ENCODE results near the gene KLHL12.
A peak's percentile ranks its signal among the peaks of the same experiment; 100 is the strongest.

The KLHL12 gene

DNA sequence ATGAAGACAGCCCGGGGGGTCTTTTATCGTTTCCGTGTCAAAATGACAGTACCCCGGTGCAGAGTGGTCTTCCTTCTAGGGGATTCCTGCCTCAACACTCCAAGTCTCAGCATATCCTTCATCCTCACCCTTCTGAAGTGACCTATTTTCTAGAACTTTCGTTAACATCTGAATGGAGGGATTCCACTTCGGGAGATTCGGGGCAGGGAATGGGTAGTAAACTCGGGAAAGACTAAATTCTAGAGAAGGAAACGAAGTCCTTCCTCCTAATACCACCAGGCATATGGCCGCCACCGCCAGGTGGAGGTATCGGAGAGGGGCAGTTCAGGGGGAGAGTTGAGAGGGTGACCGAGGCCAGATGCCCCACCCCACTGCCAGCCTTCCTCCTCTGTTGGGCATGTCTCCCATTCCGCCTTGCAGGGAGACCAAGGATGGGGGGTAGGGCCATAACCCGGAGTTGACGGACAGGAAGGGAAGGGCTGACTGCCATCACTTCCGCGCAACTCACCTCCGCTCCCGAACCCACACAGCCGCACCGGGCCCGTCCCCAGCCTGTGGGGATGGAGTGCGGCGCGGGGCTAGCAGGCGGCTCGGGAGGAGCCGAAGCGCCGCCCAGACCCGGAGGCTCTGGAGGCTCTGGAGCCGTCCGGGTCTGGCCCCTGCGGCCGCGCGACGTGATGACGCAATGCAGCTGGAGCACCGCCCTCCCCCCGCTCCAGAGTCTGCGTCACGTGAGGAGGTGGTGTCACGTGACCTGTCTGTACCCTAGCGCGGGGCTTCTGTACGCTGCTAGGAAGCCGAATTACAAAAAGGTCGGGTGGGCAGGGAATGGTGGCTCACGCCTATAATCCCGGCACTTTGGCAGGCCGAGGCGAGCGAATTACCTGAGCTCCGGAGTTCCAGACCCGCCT, at the start of gene KLHL12:
TSS of gene KLHL12 (minus strand) at position 654 of the 911 bp plus-strand sequence. CDS start 2,072 bp downstream, outside the sequence.
- DNase-seq = peak; percentile 98

GRCh38 chr1:202976633-202977032, 49.6 kb upstream of the KLHL12 start:
- DNase-seq = peak; percentile 43

DNA sequence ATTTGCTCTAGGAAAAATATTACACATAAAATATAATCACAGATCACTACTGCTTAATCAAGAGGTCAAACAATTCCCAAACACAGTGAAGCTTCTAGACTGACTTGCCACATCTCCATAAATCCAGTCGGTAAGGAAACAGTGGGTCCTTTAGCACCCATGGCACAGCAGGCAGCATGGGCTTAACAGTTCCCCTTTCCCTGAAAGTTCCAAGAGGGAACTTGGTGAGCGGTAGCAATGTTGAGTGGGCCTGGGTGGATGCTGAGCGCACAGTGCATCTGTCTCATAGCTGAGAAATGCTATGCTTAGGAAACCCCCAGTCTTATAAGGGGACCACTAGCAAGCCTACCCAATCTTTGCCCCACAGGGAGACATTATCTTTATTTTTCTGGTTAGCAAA, 47.8 kb upstream of the KLHL12 start:
- DNase-seq = no peak

GRCh38 chr1:202972046-202972445, 45.0 kb upstream of the KLHL12 start:
- no peak for DNase-seq

DNA sequence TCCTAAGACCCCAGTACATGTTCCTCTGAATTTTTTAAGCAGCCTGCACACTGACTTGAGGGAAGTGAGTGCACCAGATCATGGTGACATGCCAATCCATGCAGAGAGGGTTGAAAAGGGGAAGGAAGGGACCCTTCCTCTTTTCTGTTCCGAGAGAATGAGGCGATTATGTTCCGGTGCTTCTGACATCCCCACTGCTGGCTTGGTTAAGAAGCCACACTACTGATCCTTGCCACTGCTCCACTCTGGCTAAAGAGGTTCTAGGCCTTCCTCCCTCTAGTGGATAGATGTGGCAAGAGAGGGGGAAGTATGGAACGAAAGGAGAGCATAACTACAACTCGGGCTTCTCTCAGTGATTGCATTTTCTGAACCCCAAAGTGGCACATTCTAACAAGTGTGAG, 41.9 kb upstream of the KLHL12 start:
- peak; percentile 88 for DNase-seq

DNA sequence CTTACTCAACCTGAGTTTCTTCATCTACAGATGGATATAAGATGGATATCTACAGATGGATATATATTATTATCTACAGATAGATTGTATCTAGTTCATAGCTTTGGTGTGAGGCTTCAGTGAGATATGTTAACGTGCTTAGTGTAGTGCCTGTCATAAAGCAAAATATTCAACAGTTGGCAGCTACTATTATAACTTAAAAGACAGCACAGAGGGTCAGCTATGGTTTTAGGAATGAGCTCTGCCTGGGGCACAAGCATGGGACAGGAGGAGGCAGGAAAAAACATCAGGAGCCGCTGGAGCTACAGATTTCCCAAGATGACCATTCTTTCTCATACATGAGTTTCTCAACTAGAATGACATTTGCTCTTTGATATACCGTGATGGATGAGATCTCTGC, 41.3 kb upstream of the KLHL12 start:
- no peak for DNase-seq

GRCh38 chr1:202967684-202968281, 40.7 kb upstream of the KLHL12 start:
- DNase-seq = peak; percentile 59

GRCh38 chr1:202966006-202966898, 39.2 kb upstream of the KLHL12 start:
- no peak for DNase-seq

- no peak for DNase-seq
Measured at GRCh38 chr1:202965422-202965821, 38.4 kb upstream of the KLHL12 start.

- no peak for DNase-seq
Measured at GRCh38 chr1:202964791-202965410, 37.9 kb upstream of the KLHL12 start.

- no peak for DNase-seq
Measured at GRCh38 chr1:202961220-202961880, 34.3 kb upstream of the KLHL12 start.

GRCh38 chr1:202959276-202959620, 32.2 kb upstream of the KLHL12 start:
- no peak for DNase-seq

- DNase-seq = no peak
Measured at GRCh38 chr1:202958544-202959275, 31.7 kb upstream of the KLHL12 start.

- DNase-seq = peak; percentile 94
Measured at GRCh38 chr1:202957733-202958543, 30.9 kb upstream of the KLHL12 start, which contains the start of gene ADIPOR1. Gene ADIPOR1, minus strand, starts transcription at chr1:202958312. Its CDS starts 7,242 bp downstream, at chr1:202951070.

DNA sequence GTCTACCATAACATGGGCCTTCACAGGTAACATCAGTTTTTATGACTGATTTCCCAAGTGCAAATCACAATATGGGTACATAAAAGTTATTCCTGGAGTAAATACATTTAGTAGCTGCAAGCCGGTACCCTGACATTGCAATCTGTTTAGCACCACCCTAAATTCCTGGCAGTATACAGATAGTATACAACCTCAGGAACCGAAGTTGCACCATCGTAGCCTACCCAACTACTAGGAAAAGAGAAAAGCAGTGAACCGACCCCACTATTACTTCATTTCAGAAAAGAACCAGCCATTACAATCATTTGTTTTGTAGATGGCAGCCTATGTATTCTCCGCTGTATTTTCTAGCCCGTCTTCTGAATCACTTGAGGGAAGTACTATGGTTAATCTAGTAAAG, 29.9 kb upstream of the KLHL12 start:
- DNase-seq = no peak

DNA sequence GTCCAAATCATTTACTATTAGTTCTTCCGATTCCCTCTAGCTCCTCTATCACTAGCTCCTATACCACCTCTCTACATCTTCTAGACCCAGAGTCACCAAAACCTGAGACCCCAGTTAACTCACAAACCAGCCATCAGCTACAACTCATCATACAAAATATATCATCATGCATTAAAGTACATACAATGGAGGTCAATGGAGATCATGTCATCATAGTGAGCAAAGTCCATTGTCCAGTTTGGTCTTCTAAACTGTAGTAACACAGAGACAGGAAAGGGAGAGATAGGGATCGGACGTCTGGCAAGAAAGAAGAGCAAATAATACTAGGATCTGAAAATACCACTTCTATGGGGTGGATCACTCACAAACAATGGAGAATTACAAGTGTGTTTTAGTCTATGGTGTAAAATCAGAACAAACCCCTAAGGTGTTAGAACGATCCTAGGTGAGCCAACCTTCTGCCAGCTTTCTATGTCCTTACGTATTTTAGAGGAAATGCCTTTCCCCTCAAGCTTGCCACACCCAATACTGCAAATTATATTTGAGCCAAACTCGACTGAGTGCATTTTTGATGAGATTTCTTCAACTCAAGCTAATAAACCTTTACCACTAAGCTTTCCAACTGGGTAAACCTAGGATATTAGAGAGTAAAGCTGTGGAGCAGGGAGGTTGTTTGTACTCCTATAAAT, 27.2 kb upstream of the KLHL12 start:
- no peak for DNase-seq

GRCh38 chr1:202953392-202953791, 26.4 kb upstream of the KLHL12 start:
- no peak for DNase-seq

GRCh38 chr1:202952818-202953217, 25.8 kb upstream of the KLHL12 start:
- peak; percentile 98 for DNase-seq

GRCh38 chr1:202952099-202952498, 25.1 kb upstream of the KLHL12 start:
- no peak for DNase-seq

DNA sequence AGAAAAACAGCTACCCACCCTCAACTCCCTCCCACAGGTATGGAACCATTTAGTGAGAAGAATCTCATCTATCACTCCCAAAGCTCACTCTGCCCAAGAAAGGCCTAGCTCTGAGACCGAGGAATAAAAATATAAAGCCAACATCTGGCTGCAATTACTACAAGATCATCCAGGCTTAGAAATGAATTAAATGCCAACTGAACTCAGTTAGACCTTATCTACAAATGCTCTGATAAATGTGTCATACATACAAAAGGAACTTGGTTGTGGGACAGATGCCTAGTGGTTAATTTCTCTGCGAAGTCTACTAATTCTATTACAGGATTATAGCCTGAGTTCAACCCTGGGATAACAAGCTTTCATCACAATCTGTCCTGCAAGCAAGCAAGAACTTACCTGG, 24.4 kb upstream of the KLHL12 start:
- no peak for DNase-seq
